Gastroesophageal sphincter (tissue), 3 donors: ENCODE results near the gene FCGR2B.

Source experiments
- POLR2A ChIP-seq, 2 donors: fragments of 450-650 bp; IDR thresholded peaks; one replicate each; pipeline ENCODE4 v1.6.1; 2017; ENCODE audit warnings: antibody characterized with exemption in 2 of 2, mild to moderate bottlenecking in 2 of 2, moderate library complexity in 1 of 2
- POLR2AphosphoS5 ChIP-seq: sonication (generic); formaldehyde crosslinking; IDR thresholded peaks from one replicate; pipeline ENCODE4 v1.6.1; 2017; ENCODE audit warnings: antibody characterized with exemption
- TF ChIP-seq, protein P1 (sequence below), 4 experiments: fragments of 200-600 bp in 2 of 4; fragments of 450-650 bp in 2 of 4; sonication (generic) in 1 of 4; IDR thresholded peaks; one replicate each; pipeline ENCODE4 v1.5.1; 2017 to 2019; ENCODE audit warnings: antibody characterized with exemption in 4 of 4, mild to moderate bottlenecking in 2 of 4, moderate library complexity in 2 of 4

GRCh38 chr1:161719325-161719611, 56.3 kb downstream of the FCGR2B start:
- no peak for TF ChIP-seq POLR2A (IDR thresholded peaks at IDR 0.05)
- TF ChIP-seq, protein P1, sequence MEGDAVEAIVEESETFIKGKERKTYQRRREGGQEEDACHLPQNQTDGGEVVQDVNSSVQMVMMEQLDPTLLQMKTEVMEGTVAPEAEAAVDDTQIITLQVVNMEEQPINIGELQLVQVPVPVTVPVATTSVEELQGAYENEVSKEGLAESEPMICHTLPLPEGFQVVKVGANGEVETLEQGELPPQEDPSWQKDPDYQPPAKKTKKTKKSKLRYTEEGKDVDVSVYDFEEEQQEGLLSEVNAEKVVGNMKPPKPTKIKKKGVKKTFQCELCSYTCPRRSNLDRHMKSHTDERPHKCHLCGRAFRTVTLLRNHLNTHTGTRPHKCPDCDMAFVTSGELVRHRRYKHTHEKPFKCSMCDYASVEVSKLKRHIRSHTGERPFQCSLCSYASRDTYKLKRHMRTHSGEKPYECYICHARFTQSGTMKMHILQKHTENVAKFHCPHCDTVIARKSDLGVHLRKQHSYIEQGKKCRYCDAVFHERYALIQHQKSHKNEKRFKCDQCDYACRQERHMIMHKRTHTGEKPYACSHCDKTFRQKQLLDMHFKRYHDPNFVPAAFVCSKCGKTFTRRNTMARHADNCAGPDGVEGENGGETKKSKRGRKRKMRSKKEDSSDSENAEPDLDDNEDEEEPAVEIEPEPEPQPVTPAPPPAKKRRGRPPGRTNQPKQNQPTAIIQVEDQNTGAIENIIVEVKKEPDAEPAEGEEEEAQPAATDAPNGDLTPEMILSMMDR (IDR thresholded peaks at IDR 0.05) = no peak
- no peak for TF ChIP-seq POLR2AphosphoS5
